Fibroblast of pulmonary artery (primary cell): ENCODE data around the gene ADAM19.
A peak's percentile ranks its signal among the peaks of the same experiment; 100 is the strongest.

ENCODE experiments used
- DNase-seq: peaks from one replicate; pipeline ENCODE4 v3.0.0-alpha.2; 2010; ENCODE audit warnings: low read depth
- H3K4me3 ChIP-seq: replicated peaks from 2 replicates; pipeline ENCODE4 v1.5.1; 2011; ENCODE audit warnings: low read depth, mild to moderate bottlenecking, control low read depth, low read length, moderate library complexity
- CTCF ChIP-seq: IDR thresholded peaks from 2 replicates; pipeline ENCODE4 v1.5.1; 2011; ENCODE audit warnings: mild to moderate bottlenecking, control low read depth, low read length, inconsistent platforms; ENCODE audit errors: missing control alignments

ADAM19 gene

GRCh38 chr5:157563373-157563928 is 12.1 kb downstream of the ADAM19 start:
- H3K4me3 ChIP-seq, result no peak overlapping the region
- DNase-seq, result peak; percentile 89

GRCh38 chr5:157562111-157562581 is 13.4 kb downstream of the ADAM19 start:
- DNase-seq, result no peak
- TF ChIP-seq CTCF, result no peak

More at GRCh38 chr5:157563373-157563928, 12.1 kb downstream of the ADAM19 start:
- no peak for TF ChIP-seq CTCF

GRCh38 chr5:157561110-157561509 is 14.5 kb downstream of the ADAM19 start:
- H3K4me3 ChIP-seq, result no peak overlapping the region
- no peak for TF ChIP-seq CTCF
- DNase-seq, result no peak

More at GRCh38 chr5:157562111-157562581, 13.4 kb downstream of the ADAM19 start:
- no peak overlapping the region for H3K4me3 ChIP-seq

- no peak overlapping the region for H3K4me3 ChIP-seq
- peak; percentile 69 for DNase-seq
- no peak for TF ChIP-seq CTCF
Observed at GRCh38 chr5:157559301-157559700, 16.3 kb downstream of the ADAM19 start.

- TF ChIP-seq CTCF, result no peak
- DNase-seq, result no peak
- no peak overlapping the region for H3K4me3 ChIP-seq
Observed at GRCh38 chr5:157558681-157559080, 16.9 kb downstream of the ADAM19 start.

- TF ChIP-seq CTCF, result no peak
- DNase-seq, result peak; percentile 33
- no peak overlapping the region for H3K4me3 ChIP-seq
Observed at GRCh38 chr5:157558041-157558595, 17.5 kb downstream of the ADAM19 start.
